ENCODE results near the gene LPP. TPM values are rescaled to one million over a fixed set of nuclear protein-coding genes. Genes with fewer than 3 reads are reported as not detected.

The LPP gene
- total RNA-seq, 6 experiments from 2014 or later: 84.1 to 121 (median 102) TPM

DNA sequence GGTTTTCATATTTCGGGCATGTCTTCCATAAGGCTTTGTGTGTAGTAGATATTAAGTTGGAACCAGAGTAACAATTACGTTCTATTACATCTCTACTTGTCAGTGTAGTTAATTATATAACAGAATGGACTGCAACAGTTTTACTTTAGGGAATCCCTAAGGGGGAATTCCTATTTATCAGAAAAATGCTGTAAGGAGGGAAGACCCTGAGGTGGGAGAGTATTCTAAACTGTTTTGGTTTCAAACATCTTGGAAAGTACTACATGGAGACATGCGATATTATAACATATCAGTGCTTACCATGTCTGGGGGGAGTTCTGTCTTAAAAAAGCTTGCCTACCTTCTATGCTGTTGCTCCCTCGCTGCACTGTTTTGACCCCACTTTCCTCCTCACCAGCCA, 238.1 kb downstream of the LPP start:
- no peaks in the 10 kb centered on the region for H3K27me3 Mint-ChIP-seq (ENCODE audit: insufficient read depth)
- H3K36me3 Mint-ChIP-seq (ENCODE audit: low read depth): 0 out of 2 replicates have a peak, but pooled peaks cover 4% of the 10 kb centered on the region
- no peaks in the 10 kb centered on the region for H3K9me3 Mint-ChIP-seq
- no peak overlapping the region for H3K27ac Mint-ChIP-seq
- TF ChIP-seq, protein P1, sequence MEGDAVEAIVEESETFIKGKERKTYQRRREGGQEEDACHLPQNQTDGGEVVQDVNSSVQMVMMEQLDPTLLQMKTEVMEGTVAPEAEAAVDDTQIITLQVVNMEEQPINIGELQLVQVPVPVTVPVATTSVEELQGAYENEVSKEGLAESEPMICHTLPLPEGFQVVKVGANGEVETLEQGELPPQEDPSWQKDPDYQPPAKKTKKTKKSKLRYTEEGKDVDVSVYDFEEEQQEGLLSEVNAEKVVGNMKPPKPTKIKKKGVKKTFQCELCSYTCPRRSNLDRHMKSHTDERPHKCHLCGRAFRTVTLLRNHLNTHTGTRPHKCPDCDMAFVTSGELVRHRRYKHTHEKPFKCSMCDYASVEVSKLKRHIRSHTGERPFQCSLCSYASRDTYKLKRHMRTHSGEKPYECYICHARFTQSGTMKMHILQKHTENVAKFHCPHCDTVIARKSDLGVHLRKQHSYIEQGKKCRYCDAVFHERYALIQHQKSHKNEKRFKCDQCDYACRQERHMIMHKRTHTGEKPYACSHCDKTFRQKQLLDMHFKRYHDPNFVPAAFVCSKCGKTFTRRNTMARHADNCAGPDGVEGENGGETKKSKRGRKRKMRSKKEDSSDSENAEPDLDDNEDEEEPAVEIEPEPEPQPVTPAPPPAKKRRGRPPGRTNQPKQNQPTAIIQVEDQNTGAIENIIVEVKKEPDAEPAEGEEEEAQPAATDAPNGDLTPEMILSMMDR (IDR thresholded peaks at IDR 0.05): no peak
- DNase-seq: no peak
- H3K4me1 Mint-ChIP-seq (ENCODE audit: low read depth): peaks cover 37% of the 10 kb centered on the region
- no peak overlapping the region for H3K4me3 Mint-ChIP-seq

DNA sequence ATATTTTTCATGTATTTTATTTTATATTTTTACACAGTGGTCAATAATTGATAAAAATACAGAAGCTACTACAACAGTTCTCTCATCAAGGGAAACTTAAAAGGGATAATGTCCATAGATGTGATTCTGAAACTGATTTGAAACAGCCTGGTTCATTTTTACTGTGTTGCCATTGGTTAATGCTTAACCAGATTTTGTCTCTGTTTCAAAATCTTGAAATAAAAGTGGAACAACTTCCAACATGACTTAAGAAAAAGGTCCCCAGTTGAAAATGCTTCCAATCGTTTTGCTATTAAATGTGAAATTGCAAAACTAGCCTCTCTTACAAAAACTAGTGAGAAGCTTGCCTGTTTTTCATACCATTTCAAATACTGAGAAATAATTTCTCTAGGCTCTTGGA, 240.7 kb downstream of the LPP start:
- H3K4me1 Mint-ChIP-seq (ENCODE audit: low read depth): peaks cover 30% of the 10 kb centered on the region
- no peaks in the 10 kb centered on the region for H3K27me3 Mint-ChIP-seq (ENCODE audit: insufficient read depth)
- no peak overlapping the region for H3K27ac Mint-ChIP-seq
- peaks cover 9% of the 10 kb centered on the region for H3K36me3 Mint-ChIP-seq (ENCODE audit: low read depth)
- H3K4me3 Mint-ChIP-seq: no peak overlapping the region
- no peak for DNase-seq
- TF ChIP-seq, protein P1 (IDR thresholded peaks at IDR 0.05): no peak
- H3K9me3 Mint-ChIP-seq: no peaks in the 10 kb centered on the region

DNA sequence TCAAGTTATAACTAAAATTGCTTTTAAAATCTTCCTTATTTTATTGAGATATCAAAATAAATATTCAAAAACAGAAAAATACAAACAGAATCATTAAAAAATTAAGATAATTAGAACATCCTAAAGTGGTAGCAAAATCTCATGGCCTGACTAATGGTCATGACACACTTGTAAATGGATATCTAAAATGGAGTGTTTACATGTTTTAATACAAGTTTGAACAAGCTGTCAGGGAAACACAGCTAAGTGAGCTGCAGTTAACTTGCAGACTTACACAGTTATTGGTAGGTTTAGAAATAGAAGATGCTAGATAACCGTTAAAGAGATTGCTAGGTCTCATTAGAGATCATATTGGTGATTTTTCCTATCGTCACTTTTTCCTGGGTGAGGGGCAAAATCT, 242.3 kb downstream of the LPP start:
- no peak overlapping the region for H3K27ac Mint-ChIP-seq
- no peaks in the 10 kb centered on the region for H3K27me3 Mint-ChIP-seq (ENCODE audit: insufficient read depth)
- DNase-seq: no peak
- no peaks in the 10 kb centered on the region for H3K9me3 Mint-ChIP-seq
- no peak overlapping the region for H3K4me3 Mint-ChIP-seq
- TF ChIP-seq, protein P1 (IDR thresholded peaks at IDR 0.05): no peak
- peaks cover 14% of the 10 kb centered on the region for H3K4me1 Mint-ChIP-seq (ENCODE audit: low read depth)
- peaks cover 9% of the 10 kb centered on the region for H3K36me3 Mint-ChIP-seq (ENCODE audit: low read depth)

DNA sequence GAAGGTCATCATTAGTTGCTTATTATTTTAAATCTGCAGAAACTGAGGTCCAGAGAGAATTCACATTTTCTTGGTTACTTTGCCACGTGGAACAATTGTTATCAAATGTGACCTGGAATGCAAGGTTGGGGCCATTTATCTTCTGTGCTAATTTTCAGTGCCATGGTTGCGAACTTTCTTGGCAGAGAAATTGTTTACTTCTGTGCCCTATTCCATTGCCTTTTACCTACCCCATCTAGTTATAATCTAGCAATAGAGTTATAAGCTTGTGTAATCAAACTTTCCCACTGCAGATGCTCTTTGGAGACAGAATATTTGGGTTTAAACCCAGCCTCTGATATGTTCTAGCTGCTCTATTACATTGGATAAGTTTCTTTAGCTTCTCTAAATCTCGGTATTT, 242.9 kb downstream of the LPP start:
- DNase-seq: no peak
- TF ChIP-seq, protein P1 (IDR thresholded peaks at IDR 0.05): no peak
- no peaks in the 10 kb centered on the region for H3K27me3 Mint-ChIP-seq (ENCODE audit: insufficient read depth)
- no peak overlapping the region for H3K4me3 Mint-ChIP-seq
- H3K36me3 Mint-ChIP-seq (ENCODE audit: low read depth): peaks cover 9% of the 10 kb centered on the region
- H3K27ac Mint-ChIP-seq: no peak overlapping the region
- no peaks in the 10 kb centered on the region for H3K9me3 Mint-ChIP-seq
- H3K4me1 Mint-ChIP-seq (ENCODE audit: low read depth): peaks cover 7% of the 10 kb centered on the region; the same call in 1 of the 2 replicates

DNA sequence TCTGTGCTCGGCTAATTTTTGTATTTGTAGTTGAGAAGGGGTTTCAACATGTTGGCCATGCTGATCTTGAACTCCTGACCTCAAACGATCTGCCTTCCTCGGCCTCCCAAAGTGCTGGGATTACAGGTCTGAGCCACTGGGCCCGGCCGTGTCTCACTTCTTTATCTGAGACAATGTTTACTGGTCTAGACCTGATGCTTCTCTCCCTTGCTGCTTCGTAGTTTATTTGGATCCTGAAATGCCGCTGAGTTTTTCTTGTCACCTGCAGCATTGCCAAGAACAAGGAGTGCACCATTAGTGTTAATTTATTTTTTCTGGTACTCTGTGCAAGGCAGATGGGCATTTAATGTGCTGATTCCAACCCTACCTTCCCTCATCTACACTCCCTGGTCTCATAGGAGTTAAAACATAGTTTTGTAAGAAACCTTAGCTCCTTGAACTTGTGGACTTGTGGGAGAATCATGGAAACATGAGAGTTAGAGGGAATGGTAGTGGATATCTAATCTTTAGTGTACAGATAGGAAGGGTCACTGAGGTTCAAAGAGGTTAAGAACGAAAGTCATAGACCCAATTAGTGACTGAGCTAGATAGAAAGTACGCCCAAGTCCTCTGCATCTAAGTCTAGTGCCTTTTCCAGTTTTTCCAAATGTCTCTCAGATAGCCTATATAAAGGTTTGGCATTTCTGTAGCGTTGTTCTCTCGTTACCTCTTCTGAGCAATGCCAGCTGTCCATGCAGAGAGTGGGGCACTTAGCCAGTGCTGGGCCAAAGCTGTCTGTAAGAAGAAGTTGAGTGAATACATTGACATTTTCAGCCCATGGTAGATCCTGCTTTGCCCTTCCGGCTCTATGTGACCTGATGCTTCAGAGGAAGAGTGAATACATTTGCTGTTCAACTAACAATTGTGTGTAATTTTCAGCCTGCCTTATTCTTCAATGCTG, 244.1 kb downstream of the LPP start:
- Mint-ChIP-seq H3K36me3 (ENCODE audit: low read depth) (peaks cover 9% of the 10 kb centered on the region), H3K9me3 (no peaks in the 10 kb centered on the region), H3K27ac (no peak overlapping the region), H3K27me3 (ENCODE audit: insufficient read depth) (no peaks in the 10 kb centered on the region), H3K4me3 (no peak overlapping the region), H3K4me1 (ENCODE audit: low read depth) (peaks cover 5% of the 10 kb centered on the region; the same call in 1 of the 2 replicates)
- no peak for DNase-seq
- TF ChIP-seq, protein P1 (IDR thresholded peaks at IDR 0.05): no peak

Measured in HFFc6 (cell line).